ENCODE results near the gene CDH18.

Gene CDH18

GRCh38 chr5:19733612-19734495 is 254.1 kb downstream of the CDH18 start:
- DNase-seq (ENCODE audit: low spot score), result no peak

DNA sequence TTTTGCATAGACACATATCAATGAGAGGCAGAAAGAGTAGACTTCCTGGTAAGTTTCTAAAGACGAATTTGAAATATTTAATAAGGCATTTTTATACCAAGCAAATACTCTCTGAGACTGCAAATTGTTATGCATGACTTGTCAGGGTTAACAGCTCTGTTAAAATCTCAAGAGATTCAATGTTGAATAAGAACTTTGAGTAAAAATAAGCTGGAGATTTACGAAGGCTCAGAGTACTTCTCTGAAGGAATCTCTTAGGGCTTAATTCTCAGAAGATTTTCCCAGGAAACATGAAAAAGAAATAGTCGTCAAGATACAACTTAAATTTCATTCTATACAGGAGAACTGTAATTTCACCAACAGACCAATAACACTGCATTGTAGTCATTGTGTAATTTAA is 259.4 kb downstream of the CDH18 start:
- DNase-seq (ENCODE audit: low spot score), result no peak

GRCh38 chr5:19719109-19719508 is 268.9 kb downstream of the CDH18 start:
- no peak for DNase-seq (ENCODE audit: low spot score)

GRCh38 chr5:19713740-19714139 is 274.3 kb downstream of the CDH18 start:
- DNase-seq (ENCODE audit: low spot score), result no peak

- DNase-seq (ENCODE audit: low spot score), result no peak
These were observed 278.6 kb downstream of the CDH18 start for GRCh38 chr5:19709403-19709802.

DNA sequence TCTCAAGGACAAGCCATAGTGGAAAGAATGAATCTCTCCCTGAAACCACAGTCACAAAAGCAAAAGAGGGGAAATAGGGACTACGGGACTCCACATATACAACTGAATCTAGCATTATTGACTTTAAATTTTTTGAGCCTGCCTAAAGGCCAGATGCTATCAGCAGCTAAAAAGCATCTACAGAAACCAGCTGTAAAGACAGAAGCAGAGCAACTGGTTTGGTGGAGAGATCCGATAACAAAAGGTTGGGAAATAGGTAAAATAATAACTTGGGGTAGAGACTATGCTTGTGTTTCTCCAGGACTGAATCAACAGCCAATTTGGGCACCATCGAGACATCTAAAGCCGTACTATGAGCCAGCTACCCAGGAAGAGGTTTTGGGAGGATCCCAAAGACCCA is 281.2 kb downstream of the CDH18 start:
- DNase-seq (ENCODE audit: low spot score), result no peak

- DNase-seq (ENCODE audit: low spot score), result no peak
These were observed 286.3 kb downstream of the CDH18 start for GRCh38 chr5:19701731-19702130.

- DNase-seq (ENCODE audit: low spot score), result no peak
These were observed 292.9 kb downstream of the CDH18 start for GRCh38 chr5:19694949-19695611.

- DNase-seq (ENCODE audit: low spot score), result no peak
These were observed 297.0 kb downstream of the CDH18 start for GRCh38 chr5:19690978-19691377.

GRCh38 chr5:19685473-19685872 is 302.5 kb downstream of the CDH18 start:
- no peak for DNase-seq (ENCODE audit: low spot score)

DNA sequence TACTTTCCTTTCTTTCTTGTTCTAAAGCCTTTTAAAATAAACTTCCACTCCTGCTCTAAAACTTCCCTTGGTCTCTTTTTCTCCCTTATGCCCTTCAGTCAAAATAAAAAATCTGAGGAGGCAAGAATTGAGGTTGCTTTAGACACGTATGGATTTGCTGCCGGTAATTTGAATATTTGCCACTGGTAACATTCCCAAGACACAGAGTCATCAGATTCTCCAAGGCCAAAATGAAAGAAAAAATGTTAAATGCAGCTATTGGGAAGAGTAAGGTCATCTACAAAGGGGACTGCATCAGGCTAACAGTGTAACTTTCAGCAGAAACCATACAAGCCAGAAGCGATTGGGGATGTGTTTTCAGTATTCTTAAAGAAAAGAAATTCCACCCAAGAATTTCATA is 311.1 kb downstream of the CDH18 start:
- no peak for DNase-seq (ENCODE audit: low spot score)

GRCh38 chr5:19660679-19661078 is 327.3 kb downstream of the CDH18 start:
- no peak for DNase-seq (ENCODE audit: low spot score)

GRCh38 chr5:19655627-19656026 is 332.4 kb downstream of the CDH18 start:
- no peak for DNase-seq (ENCODE audit: low spot score)

DNA sequence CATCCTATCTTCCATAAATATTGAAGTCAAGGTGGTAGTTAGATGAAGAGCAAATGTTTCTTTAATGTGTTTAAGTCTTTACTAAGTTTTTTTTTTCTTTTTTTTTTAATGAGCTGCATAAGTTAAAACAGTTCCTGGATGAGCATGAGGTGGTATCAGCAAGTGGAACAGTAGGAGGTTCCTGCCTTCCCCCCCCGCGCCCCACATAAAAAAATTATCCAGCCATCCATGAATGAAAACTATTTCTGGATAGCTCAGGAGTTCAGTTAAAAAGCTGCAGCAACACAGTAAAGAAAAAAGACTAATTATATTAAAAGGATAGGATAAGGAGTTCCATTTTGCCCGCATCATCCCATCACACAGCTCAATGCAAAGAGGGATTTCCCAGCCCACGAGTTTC is 349.5 kb downstream of the CDH18 start:
- no peak for DNase-seq (ENCODE audit: low spot score)

DNA sequence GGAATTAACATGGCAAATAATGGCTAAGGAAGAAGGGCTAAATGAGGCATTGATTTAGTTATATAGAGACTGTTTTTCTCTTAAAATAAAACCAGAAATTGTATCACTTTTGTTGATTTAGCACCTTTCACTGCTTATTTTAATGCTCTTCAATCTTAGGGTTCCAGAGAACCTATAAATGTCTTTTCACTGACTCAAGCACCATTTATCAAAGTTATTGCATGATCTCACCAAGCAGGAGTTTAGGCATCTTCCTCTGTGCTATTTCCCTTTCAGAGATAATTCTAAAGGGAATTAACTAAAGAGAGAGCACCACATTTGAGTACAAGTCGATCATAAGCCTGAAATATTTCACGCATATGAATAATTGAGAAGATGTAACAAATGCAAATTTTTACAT is 357.1 kb downstream of the CDH18 start:
- no peak for DNase-seq (ENCODE audit: low spot score)

DNA sequence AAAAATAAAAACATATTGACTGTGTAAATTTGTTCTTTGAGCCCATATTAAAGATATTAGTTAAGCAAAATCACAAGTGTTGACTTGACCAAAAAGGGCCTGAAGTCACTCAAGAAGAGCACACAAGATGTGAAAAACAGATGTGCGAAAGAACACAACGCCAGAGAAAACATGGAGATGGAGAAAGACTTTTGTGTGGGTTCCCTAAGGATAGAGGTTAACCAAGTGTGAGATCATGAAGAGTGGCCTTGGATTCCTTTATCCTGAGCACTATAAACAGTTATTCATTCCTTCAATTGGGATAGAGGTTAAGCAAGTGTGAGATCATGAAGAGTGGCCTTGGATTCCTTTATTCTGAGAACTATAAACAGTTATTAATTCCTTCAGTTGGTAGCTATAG is 361.8 kb downstream of the CDH18 start:
- no peak for DNase-seq (ENCODE audit: low spot score)

DNA sequence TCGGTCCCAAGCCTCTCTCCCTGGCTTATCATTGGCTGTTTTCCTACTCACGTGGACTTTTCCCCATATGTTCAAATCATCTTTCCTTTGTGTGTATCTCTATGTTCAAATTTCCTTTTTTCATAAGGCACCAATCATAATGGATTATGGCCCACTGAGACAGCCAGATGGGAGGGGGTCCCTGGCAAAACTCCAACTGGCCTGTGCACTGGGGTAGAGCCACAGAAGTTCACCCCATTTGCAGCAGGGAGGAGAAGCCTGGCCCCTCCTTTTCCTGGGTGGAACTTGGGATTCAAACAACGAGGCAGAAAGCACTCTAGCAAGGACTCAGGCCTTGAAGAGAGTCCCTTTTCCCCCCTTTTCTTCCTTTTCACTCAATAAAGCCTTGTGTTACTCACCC is 362.4 kb downstream of the CDH18 start:
- DNase-seq (ENCODE audit: low spot score), result no peak

GRCh38 chr5:19619571-19619970 is 368.4 kb downstream of the CDH18 start:
- DNase-seq (ENCODE audit: low spot score), result no peak

GRCh38 chr5:19616701-19617215 is 371.2 kb downstream of the CDH18 start:
- no peak for DNase-seq (ENCODE audit: low spot score)

GRCh38 chr5:19615661-19616060 is 372.3 kb downstream of the CDH18 start:
- DNase-seq (ENCODE audit: low spot score), result no peak

DNA sequence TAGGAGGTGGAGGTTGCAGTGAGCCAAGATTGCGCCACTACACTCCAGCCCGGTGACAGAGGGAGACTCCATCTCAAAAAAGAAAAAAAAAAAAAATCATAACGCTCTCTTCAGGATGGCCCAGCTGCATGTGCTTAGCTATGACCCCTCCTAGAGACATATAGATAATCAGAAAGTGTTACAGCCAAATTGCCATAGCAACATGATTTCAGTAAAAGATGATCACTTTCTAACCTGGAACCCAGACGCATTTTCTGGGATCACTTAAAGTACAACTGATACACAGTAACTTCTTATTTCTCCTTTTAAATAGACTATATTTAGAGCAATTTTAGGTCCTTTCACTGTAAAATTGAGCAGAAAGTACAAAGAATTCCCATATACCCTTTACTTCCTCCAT is 372.9 kb downstream of the CDH18 start:
- DNase-seq (ENCODE audit: low spot score), result no peak

- DNase-seq (ENCODE audit: low spot score), result no peak
These were observed 379.5 kb downstream of the CDH18 start for GRCh38 chr5:19608444-19609002.

GRCh38 chr5:19605846-19606407 is 382.1 kb downstream of the CDH18 start:
- no peak for DNase-seq (ENCODE audit: low spot score)
